CD4-positive, alpha-beta T cell treated with Interleukin-17A for 4 hours (primary cell): ENCODE data around the gene CROCC2.

Experiments used
- DNase-seq: peaks from one replicate; pipeline ENCODE4 v3.0.0-alpha.2; 2020; ENCODE audit warnings: mixed read lengths

CROCC2 gene

GRCh38 chr2:241025639-241026038 lies 119.5 kb downstream of the CROCC2 start:
- no peak for DNase-seq

DNA sequence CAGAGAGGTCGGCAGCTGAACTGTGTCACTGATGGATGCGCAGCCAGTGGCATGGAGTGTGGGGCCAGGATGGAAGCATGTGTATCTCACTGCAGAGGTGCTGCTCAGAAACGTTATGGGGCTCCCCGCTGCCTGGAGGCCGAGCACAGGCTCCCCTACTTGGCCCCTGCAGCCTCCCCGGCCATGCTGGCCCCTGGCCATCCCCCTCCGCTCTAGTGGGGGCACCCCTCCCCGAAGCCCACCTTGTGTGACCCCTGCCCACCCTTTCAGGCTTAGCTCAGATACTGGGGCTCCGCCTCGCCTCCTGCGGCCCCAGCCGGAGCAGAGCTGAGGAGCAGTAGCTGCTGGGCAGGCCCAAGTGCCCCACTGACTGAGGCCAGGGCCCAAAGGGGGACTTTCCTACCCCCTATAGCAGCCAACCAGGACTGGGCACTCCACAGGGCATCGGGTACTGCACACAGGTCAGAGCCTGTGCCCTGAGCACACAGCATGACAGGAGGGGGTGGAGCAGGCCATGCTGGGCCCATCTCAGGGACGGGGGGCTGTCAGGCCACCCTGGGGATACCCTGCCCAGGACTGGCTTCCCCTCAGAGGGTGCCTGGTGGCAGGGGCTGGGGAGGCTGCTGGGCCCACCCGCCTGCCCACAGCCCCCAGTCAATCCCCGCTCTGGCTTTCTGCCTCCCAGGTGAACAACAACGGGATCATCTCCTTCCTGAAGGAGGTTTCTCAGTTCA lies 123.6 kb downstream of the CROCC2 start:
- no peak for DNase-seq

GRCh38 chr2:241030333-241030680 lies 124.2 kb downstream of the CROCC2 start:
- DNase-seq: no peak

GRCh38 chr2:241030883-241031282 lies 124.7 kb downstream of the CROCC2 start:
- no peak for DNase-seq

GRCh38 chr2:241031436-241032165 lies 125.5 kb downstream of the CROCC2 start:
- DNase-seq: no peak

- DNase-seq: no peak
These were observed 127.3 kb downstream of the CROCC2 start for GRCh38 chr2:241033336-241033987.

- DNase-seq: no peak
These were observed 127.9 kb downstream of the CROCC2 start for GRCh38 chr2:241033994-241034393.

GRCh38 chr2:241034490-241035141 lies 128.5 kb downstream of the CROCC2 start:
- DNase-seq: no peak

DNA sequence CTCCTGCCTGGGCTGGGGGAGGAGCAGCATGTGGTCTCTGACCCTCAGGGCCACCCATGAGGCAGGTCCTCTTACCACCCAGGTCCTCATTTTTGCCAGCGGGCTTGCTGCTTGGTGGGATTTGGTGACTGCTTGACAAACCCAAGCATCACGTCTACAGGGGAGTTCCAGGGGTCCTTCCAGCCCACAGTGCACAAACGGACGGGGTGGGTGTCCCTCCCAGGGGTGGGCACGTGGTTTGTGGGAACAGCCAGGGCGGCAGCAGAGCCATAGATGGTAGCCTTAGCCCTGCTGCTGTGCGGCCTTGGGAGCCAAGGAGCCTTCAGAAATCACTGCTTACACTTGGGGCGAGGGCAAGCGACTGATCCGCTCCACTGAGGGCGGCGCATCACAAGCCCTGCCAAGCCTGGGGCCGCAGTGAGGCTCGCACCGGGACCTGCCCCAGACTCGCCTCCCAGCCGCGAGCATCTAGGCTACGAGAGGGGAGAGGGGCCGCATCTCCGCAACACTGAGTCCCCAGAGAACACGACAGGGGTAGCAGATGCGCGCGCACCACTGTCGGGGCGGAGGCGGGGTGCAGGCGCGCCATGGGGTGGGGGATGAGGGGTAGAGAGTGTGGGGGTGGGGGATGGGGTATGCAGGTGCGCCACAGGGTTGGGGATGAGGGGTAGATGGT lies 129.1 kb downstream of the CROCC2 start:
- peak; percentile 58 for DNase-seq

DNA sequence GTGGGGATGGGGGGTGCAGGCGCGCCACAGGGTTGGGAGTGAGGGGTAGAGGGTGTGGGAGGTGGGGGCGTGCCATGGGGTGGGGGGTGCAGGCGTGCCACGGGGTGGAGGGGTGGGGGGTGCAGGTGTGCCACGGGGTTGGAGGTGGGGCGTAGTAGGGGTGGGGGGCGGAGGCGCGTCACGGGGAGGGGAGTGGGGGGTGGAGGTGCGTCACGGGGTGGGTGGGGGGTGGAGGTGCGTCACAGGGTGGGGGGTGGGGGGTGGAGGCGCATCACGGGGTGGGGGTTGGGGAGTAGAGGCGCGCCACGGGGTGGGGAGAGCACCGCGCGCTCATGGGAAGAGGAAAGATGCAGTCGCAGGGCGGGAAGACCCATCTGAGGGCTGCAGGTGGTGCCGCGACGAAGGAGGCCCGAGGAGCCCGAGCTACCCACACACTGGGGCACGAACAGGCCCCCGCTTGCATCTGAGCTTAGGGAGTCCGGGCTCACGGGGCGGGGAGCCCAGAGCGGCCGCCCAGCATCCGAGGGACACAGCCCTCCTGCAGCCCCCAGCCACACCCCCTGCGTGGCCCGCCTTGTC lies 129.8 kb downstream of the CROCC2 start:
- peak; percentile 51 for DNase-seq

DNA sequence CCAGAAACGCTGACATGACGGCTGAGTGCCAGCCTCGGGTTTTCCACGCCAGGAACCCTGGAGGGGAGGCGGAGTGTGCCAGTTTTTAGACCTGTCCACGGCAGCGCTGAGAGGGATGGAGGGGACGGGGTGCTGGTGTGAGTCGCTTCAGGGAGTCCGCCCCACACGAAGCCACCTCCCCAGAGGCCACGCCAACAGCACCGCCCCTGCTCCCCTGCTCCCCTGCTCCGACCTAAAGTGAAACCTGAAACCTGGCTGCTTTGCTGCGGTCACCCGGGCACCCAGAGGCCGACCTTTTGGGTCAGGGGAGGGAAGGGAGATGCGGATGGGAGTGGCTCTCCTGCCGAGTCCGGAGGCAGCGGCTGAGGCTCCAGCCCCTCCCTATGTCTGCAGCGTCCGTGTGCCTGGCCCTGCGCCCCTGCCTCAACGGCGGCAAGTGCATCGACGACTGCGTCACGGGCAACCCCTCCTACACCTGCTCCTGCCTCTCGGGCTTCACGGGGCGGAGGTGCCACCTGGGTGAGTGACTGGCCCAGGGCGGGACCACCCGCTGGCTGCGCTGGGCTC lies 130.3 kb downstream of the CROCC2 start:
- DNase-seq: peak; percentile 66

DNA sequence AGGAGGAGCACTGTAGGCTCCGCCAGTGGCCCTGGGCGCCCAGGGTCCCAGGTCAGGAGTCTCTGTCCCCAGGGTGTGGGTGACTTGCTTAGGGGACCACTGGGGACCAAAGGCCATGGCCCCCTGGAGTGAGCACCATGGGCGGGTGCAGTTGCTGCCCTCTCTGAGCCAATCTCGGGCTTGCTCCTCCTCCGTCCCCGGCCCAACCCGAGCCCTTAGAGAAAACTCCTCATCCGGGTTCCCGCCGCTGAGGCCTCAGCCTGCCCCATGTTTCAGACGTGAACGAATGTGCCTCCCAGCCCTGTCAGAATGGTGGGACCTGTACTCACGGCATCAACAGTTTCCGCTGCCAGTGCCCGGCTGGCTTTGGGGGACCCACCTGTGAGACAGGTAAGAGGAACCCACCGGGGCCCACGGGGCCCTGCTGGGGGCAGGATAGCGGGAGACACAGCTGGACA lies 130.9 kb downstream of the CROCC2 start:
- DNase-seq: peak; percentile 12

GRCh38 chr2:241037498-241037897 lies 131.4 kb downstream of the CROCC2 start:
- no peak for DNase-seq

- DNase-seq: no peak
These were observed 132.4 kb downstream of the CROCC2 start for GRCh38 chr2:241038374-241039180.

- DNase-seq: no peak
These were observed 133.3 kb downstream of the CROCC2 start for GRCh38 chr2:241039416-241039815.

- no peak for DNase-seq
These were observed 134.1 kb downstream of the CROCC2 start for GRCh38 chr2:241040081-241040803.

DNA sequence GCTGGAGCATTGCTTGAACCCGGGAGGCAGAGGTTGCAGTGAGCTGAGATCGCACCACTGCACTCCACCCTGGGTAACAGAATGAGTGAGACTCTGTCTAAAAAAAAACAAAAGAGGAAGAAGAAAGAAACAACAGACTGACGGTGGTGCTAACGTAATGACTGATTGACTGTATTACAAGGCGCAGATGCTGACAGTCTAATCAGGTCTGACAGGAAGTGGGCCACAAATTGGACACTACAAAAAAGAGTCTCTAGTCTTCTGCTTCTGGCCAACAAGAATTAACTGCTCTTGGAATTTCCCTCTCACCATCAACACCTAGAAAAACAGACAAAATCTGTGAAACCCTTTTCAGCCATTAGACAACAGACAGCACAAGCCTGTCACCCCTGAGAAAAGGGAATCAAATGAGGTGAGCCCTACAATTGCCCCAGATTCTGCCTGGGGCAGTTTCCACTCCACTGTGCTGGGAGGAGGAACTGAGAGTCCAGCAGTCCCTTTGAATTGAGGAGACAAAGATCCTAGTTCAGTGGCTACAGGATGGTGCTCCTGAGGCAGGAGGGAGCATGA lies 135.5 kb downstream of the CROCC2 start:
- no peak for DNase-seq
